WTC11 (cell line): ENCODE results near the gene PPAN. TPM values are rescaled to one million over a fixed set of nuclear protein-coding genes. Genes with fewer than 3 reads are reported as not detected.

Experiments
- ARID4B ChIP-seq: sonication (generic); formaldehyde crosslinking; IDR thresholded peaks from 2 replicates; pipeline ENCODE4 v1.8.0; 2023; ENCODE audit warnings: missing genetic modification reagents, mild to moderate bottlenecking, borderline replicate concordance
- ATF1 ChIP-seq: sonication (generic); formaldehyde crosslinking; IDR thresholded peaks from 2 replicates; pipeline ENCODE4 v1.8.1; 2023; ENCODE audit warnings: mild to moderate bottlenecking, moderate library complexity, missing genetic modification reagents
- CBFB ChIP-seq: sonication (generic); formaldehyde crosslinking; IDR thresholded peaks from 2 replicates; pipeline ENCODE4 v1.8.1; 2022; ENCODE audit warnings: mild to moderate bottlenecking, low read depth, missing genetic modification reagents
- CDX4 ChIP-seq: fragments of 250-450 bp; sonication (Bioruptor Pico); IDR thresholded peaks from 2 replicates; pipeline ENCODE4 v1.9.0; 2021; ENCODE audit warnings: moderate library complexity, mild to moderate bottlenecking, inconsistent platforms, borderline replicate concordance
- ERG ChIP-seq: fragments of 250-450 bp; sonication (Bioruptor Pico); IDR thresholded peaks from 2 replicates; pipeline ENCODE4 v1.8.0; 2021; ENCODE audit warnings: mild to moderate bottlenecking
- FOXK1 ChIP-seq: sonication (generic); formaldehyde crosslinking; IDR thresholded peaks from 2 replicates; pipeline ENCODE4 v1.8.0; 2022; ENCODE audit warnings: mild to moderate bottlenecking, moderate library complexity, missing genetic modification reagents
- FOXP4 ChIP-seq: sonication (generic); formaldehyde crosslinking; IDR thresholded peaks from 2 replicates; pipeline ENCODE4 v1.8.0; 2022; ENCODE audit warnings: mild to moderate bottlenecking, missing genetic modification reagents
- HMGA2 ChIP-seq: fragments of 250-450 bp; sonication (Bioruptor Pico); IDR thresholded peaks from 2 replicates; pipeline ENCODE4 v1.4.0; 2021; ENCODE audit warnings: mild to moderate bottlenecking, moderate library complexity
- HMGXB4 ChIP-seq: sonication (generic); formaldehyde crosslinking; IDR thresholded peaks from 2 replicates; pipeline ENCODE4 v1.8.1; 2023; ENCODE audit warnings: mild to moderate bottlenecking, moderate library complexity, missing genetic modification reagents
- IRF1 ChIP-seq: sonication (generic); formaldehyde crosslinking; IDR thresholded peaks from 2 replicates; pipeline ENCODE4 v1.8.0; 2023; ENCODE audit warnings: missing genetic modification reagents
- MAX ChIP-seq: sonication (generic); formaldehyde crosslinking; IDR thresholded peaks from 2 replicates; pipeline ENCODE4 v1.8.0; 2022; ENCODE audit warnings: mild to moderate bottlenecking, missing genetic modification reagents
- MLX ChIP-seq: sonication (generic); formaldehyde crosslinking; IDR thresholded peaks from 2 replicates; pipeline ENCODE4 v1.8.1; 2023; ENCODE audit warnings: mild to moderate bottlenecking, missing genetic modification reagents, moderate library complexity
- MYBL2 ChIP-seq: sonication (generic); formaldehyde crosslinking; IDR thresholded peaks from 2 replicates; pipeline ENCODE4 v1.8.1; 2023; ENCODE audit warnings: mild to moderate bottlenecking, moderate library complexity, missing genetic modification reagents
- NFATC4 ChIP-seq: fragments of 250-450 bp; sonication (Bioruptor Pico); IDR thresholded peaks from 2 replicates; pipeline ENCODE4 v1.9.0; 2021; ENCODE audit warnings: mild to moderate bottlenecking
- NR2C2 ChIP-seq: sonication (generic); formaldehyde crosslinking; IDR thresholded peaks from 2 replicates; pipeline ENCODE4 v1.8.0; 2022; ENCODE audit warnings: mild to moderate bottlenecking, missing genetic modification reagents
- OVOL2 ChIP-seq: fragments of 250-450 bp; sonication (Bioruptor Pico); IDR thresholded peaks from 2 replicates; pipeline ENCODE4 v1.9.0; 2021; ENCODE audit warnings: mild to moderate bottlenecking, borderline replicate concordance
- RELA ChIP-seq: sonication (generic); formaldehyde crosslinking; IDR thresholded peaks from 2 replicates; pipeline ENCODE4 v1.8.1; 2022; ENCODE audit warnings: missing genetic modification reagents, mild to moderate bottlenecking, borderline replicate concordance
- SP1 ChIP-seq: sonication (generic); formaldehyde crosslinking; conservative IDR thresholded peaks from 2 replicates; pipeline ENCODE4 v1.8.1; 2022; ENCODE audit warnings: missing genetic modification reagents
- ZMAT4 ChIP-seq: fragments of 250-450 bp; sonication (Bioruptor Pico); IDR thresholded peaks from 2 replicates; pipeline ENCODE4 v1.9.0; 2021; ENCODE audit warnings: mild to moderate bottlenecking
- ZNF219 ChIP-seq: sonication (generic); formaldehyde crosslinking; IDR thresholded peaks from 2 replicates; pipeline ENCODE4 v1.8.0; 2023; ENCODE audit warnings: missing genetic modification reagents, mild to moderate bottlenecking, borderline replicate concordance
- ZNF281 ChIP-seq: sonication (generic); formaldehyde crosslinking; IDR thresholded peaks from 2 replicates; pipeline ENCODE4 v1.8.0; 2023; ENCODE audit warnings: mild to moderate bottlenecking, missing genetic modification reagents
- ZNF317 ChIP-seq: sonication (generic); formaldehyde crosslinking; IDR thresholded peaks from 2 replicates; pipeline ENCODE4 v1.8.1; 2023; ENCODE audit warnings: low read depth, mild to moderate bottlenecking, moderate library complexity, missing genetic modification reagents, borderline replicate concordance
- total RNA-seq: library from RNA; stranded (reverse); gene quantifications from 3 replicates; pipeline ENCODE4 v1.2.3, GENCODE V29; 2021

The PPAN gene
- total RNA-seq, 1 experiment from 2014 or later, result 83.7 TPM

- no peak for TF ChIP-seq ERG (CRISPR knock-in tag)
- TF ChIP-seq CBFB (CRISPR knock-in tag), result no peak
- peak; percentile 50; the same call in 1 of the 2 replicates for TF ChIP-seq ARID4B (CRISPR knock-in tag)
- peak; percentile 84 for TF ChIP-seq SP1
- no peak for TF ChIP-seq ATF1 (CRISPR knock-in tag)
- TF ChIP-seq ZNF317 (CRISPR knock-in tag), result no peak
- TF ChIP-seq HMGA2 (CRISPR knock-in tag), result no peak
- TF ChIP-seq CDX4 (CRISPR knock-in tag), result no peak
- TF ChIP-seq FOXK1 (CRISPR knock-in tag), result peak; percentile 74
- no peak for TF ChIP-seq HMGXB4
- no peak for TF ChIP-seq ZMAT4 (CRISPR knock-in tag)
- TF ChIP-seq ZNF219 (CRISPR knock-in tag), result no peak
- no peak for TF ChIP-seq FOXP4 (CRISPR knock-in tag)
- TF ChIP-seq NFATC4 (CRISPR knock-in tag), result no peak
- TF ChIP-seq NR2C2 (CRISPR knock-in tag), result no peak
- TF ChIP-seq IRF1, result peak; percentile 93
- 0 out of 2 replicates have a peak, but pooled peaks have one; percentile 31 for TF ChIP-seq ZNF281 (CRISPR knock-in tag)
- TF ChIP-seq MLX (CRISPR knock-in tag), result no peak
- TF ChIP-seq MAX (CRISPR knock-in tag), result peak; percentile 59; the same call in 1 of the 2 replicates
- peak; percentile 72; the same call in 1 of the 2 replicates for TF ChIP-seq MYBL2
- no peak for TF ChIP-seq OVOL2 (CRISPR knock-in tag)
- no peak for TF ChIP-seq RELA (CRISPR knock-in tag)
Measured at GRCh38 chr19:10085641-10086590, 20.2 kb upstream of the PPAN start, which contains the start of gene SHFL (continued).
